ENCODE measurements around the gene NEDD4L. TPM values are rescaled to one million over a fixed set of nuclear protein-coding genes. Genes with fewer than 3 reads are reported as not detected.

Gene NEDD4L
- total and polyA plus RNA-seq, 2 donors (not counting 1 experiment from before 2014, with no cell fraction given), result 10.3 to 25.7 TPM

GRCh38 chr18:58061349-58061748 is 17.3 kb downstream of the NEDD4L start:
- Mint-ChIP-seq H3K4me3 (no peak overlapping the region), H3K9me3 (ENCODE audit: insufficient read depth) (no peaks in the 10 kb centered on the region), H3K27ac (no peak overlapping the region), H3K27me3 (no peaks in the 10 kb centered on the region), H3K4me1 (peaks cover 2% of the 10 kb centered on the region)
- CTCF ChIA-PET, result interaction anchor here (0.6 to 1.8 kb wide), 3 partner anchors 15 to 104 kb away, joined by 3 to 8 read pairs (median 4); no protein-coding TSS in a partner anchor
- no peak for ATAC-seq (ENCODE audit: low read depth)
- Histone ChIP-seq H3K9ac (ENCODE audit: low read length) (no peak overlapping the region), H4K20me1 (ENCODE audit: control insufficient read depth, insufficient read depth, low read length, poor library complexity, severe bottlenecking) (no peaks in the 10 kb centered on the region), H3K27ac (ENCODE audit: low read length in 2 of 2) (no peak overlapping the region), H2AFZ (ENCODE audit: insufficient read depth, low read depth, low read length, poor library complexity, severe bottlenecking) (no peak overlapping the region), H3K4me2 (replicated peaks; ENCODE audit: low read depth, low read length, poor library complexity, severe bottlenecking) (no peak overlapping the region), H3K79me2 (ENCODE audit: control insufficient read depth, insufficient read depth, low read length) (peaks cover 4% of the 10 kb centered on the region), H3K36me3 (replicated peaks in 1 of 2; ENCODE audit: control extremely low read depth in 1 of 2, control insufficient read depth in 1 of 2, extremely low read depth in 1 of 2, insufficient read depth in 2 of 2, low read length in 1 of 2) (no peaks in the 10 kb centered on the region), H3K4me3 (ENCODE audit: control extremely low read depth in 1 of 5, extremely low read depth in 1 of 5, insufficient read depth in 1 of 5, low read depth in 2 of 5, low read length in 4 of 5) (no peak overlapping the region), H3K9me3 (ENCODE audit: control extremely low read depth in 1 of 3, control insufficient read depth in 2 of 3, insufficient read depth in 1 of 3, low read length in 2 of 3) (no peaks in the 10 kb centered on the region), H3K27me3 (replicated peaks in 1 of 4; ENCODE audit: control extremely low read depth in 1 of 4, control insufficient read depth in 3 of 4, insufficient read depth in 4 of 4, low read length in 3 of 4) (no peaks in the 10 kb centered on the region), H3K4me1 (ENCODE audit: control insufficient read depth in 2 of 2, insufficient read depth in 2 of 2, low read length in 2 of 2) (no peaks in the 10 kb centered on the region)
- intact Hi-C loops (cut with micrococcal nuclease), result no loop called here
- WGBS (ENCODE audit: insufficient coverage), result no CpG with 5 or more reads among the region's 3 CpGs
- POLR2A ChIA-PET, result no interaction called here
- TF ChIP-seq CTCF (IDR thresholded peaks at IDR 0.05), result no peak
- no peak for TF ChIP-seq EZH2 (IDR thresholded peaks at IDR 0.05; ENCODE audit: borderline replicate concordance, insufficient read depth, low read depth, low read length, poor library complexity, severe bottlenecking)
- no peak for DNase-seq

- ChIA-PET POLR2A (no interaction called here), CTCF (interaction anchor here (0.6 to 1.3 kb wide), 3 partner anchors 27 to 63 kb away, joined by 3 to 7 read pairs (median 3); no protein-coding TSS in a partner anchor)
- peak overlapping the region; percentile 14 for H3K4me3 Mint-ChIP-seq
- H3K9me3 ChIP-seq (ENCODE audit: control extremely low read depth in 1 of 3, control insufficient read depth in 2 of 3, insufficient read depth in 1 of 3, low read length in 2 of 3), result no peaks in the 10 kb centered on the region
- no peaks in the 10 kb centered on the region for H3K27me3 ChIP-seq (replicated peaks in 1 of 4; ENCODE audit: control extremely low read depth in 1 of 4, control insufficient read depth in 3 of 4, insufficient read depth in 4 of 4, low read length in 3 of 4)
- no peak overlapping the region for H3K9ac ChIP-seq (ENCODE audit: low read length)
- H2AFZ ChIP-seq (ENCODE audit: insufficient read depth, low read depth, low read length, poor library complexity, severe bottlenecking), result no peak overlapping the region
- TF ChIP-seq CTCF (IDR thresholded peaks at IDR 0.05) (no peak), EZH2 (IDR thresholded peaks at IDR 0.05; ENCODE audit: borderline replicate concordance, insufficient read depth, low read depth, low read length, poor library complexity, severe bottlenecking) (no peak)
- no peaks in the 10 kb centered on the region for H3K27me3 Mint-ChIP-seq
- peaks cover 4% of the 10 kb centered on the region for H3K4me1 Mint-ChIP-seq
- H3K27ac Mint-ChIP-seq, result no peak overlapping the region
- DNase-seq, result no peak
- no peaks in the 10 kb centered on the region for H3K9me3 Mint-ChIP-seq (ENCODE audit: insufficient read depth)
- H3K79me2 ChIP-seq (ENCODE audit: control insufficient read depth, insufficient read depth, low read length), result no peaks in the 10 kb centered on the region
- no peak overlapping the region for H3K27ac ChIP-seq (ENCODE audit: low read length in 2 of 2)
- H3K4me3 ChIP-seq (ENCODE audit: control extremely low read depth in 1 of 5, extremely low read depth in 1 of 5, insufficient read depth in 1 of 5, low read depth in 2 of 5, low read length in 4 of 5), result no peak overlapping the region
- intact Hi-C loops (cut with micrococcal nuclease), result no loop called here
- no peaks in the 10 kb centered on the region for H3K4me1 ChIP-seq (ENCODE audit: control insufficient read depth in 2 of 2, insufficient read depth in 2 of 2, low read length in 2 of 2)
- ATAC-seq (ENCODE audit: low read depth), result no peak
- H3K4me2 ChIP-seq (replicated peaks; ENCODE audit: low read depth, low read length, poor library complexity, severe bottlenecking), result no peak overlapping the region
- 70% methylated on average over 2 of the region's 10 CpGs for WGBS (ENCODE audit: insufficient coverage)
- H3K36me3 ChIP-seq (replicated peaks in 1 of 2; ENCODE audit: control extremely low read depth in 1 of 2, control insufficient read depth in 1 of 2, extremely low read depth in 1 of 2, insufficient read depth in 2 of 2, low read length in 1 of 2), result no peaks in the 10 kb centered on the region
- no peaks in the 10 kb centered on the region for H4K20me1 ChIP-seq (ENCODE audit: control insufficient read depth, insufficient read depth, low read length, poor library complexity, severe bottlenecking)
These were observed 20.5 kb downstream of the NEDD4L start for GRCh38 chr18:58064406-58064998.

Measured in B cell (primary cell).